AG04449 (cell line): ENCODE measurements around the gene TAGLN2.

Experiments
- CTCF ChIA-PET: fragments of 350-600 bp; formaldehyde crosslinking; extraction: SDS; loops from one replicate; lab custom pipeline; 2021; ENCODE audit warnings: antibody characterized with exemption; lab: Yijun Ruan, JAX
- POLR2A ChIA-PET: fragments of 400-600, 350-600 bp; formaldehyde crosslinking; extraction: SDS; loops from one replicate; lab custom pipeline; 2020; ENCODE audit warnings: antibody characterized with exemption, inconsistent platforms; lab: Yijun Ruan, JAX
- DNase-seq: peaks from one replicate; pipeline ENCODE4 v3.0.0-alpha.2; 2010; ENCODE audit warnings: low read depth, low spot score
- H3K4me3 ChIP-seq: 2 replicates; pipeline ENCODE4 v1.5.1; 2011; ENCODE audit warnings: low read depth, mild to moderate bottlenecking, control low read depth, low read length
- TF ChIP-seq, protein P1 (sequence below): IDR thresholded peaks from one replicate; pipeline ENCODE4 v1.5.1; 2011; ENCODE audit warnings: mild to moderate bottlenecking, moderate library complexity, low read length, control low read depth, inconsistent platforms; ENCODE audit not compliant: insufficient read depth; ENCODE audit errors: missing control alignments

TAGLN2 gene

DNA sequence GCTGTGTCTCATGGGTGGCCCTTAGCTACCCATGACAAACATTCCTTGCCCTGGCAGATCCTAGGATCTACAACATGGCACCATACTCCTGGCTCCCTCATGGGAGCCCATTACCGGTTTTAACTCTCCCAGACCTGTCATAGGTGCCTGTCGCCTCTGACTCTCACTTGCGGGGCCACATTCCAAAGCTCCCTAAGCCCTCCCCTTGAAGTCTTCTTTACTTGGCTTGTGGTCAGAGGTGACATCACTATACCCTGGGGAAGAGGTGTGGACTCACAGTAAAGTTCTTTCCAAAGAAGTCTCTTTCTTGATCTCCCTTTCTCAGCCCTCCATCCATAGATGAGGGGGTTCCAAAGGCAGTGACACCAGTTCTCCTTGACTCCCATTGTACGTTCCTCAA, 34.1 kb upstream of the TAGLN2 start:
- no peak overlapping the region for H3K4me3 ChIP-seq
- CTCF ChIA-PET: interaction anchor here (2.9 to 14.6 kb wide), 2 partner anchors 23 to 48 kb away, joined by 23 to 161 read pairs; no protein-coding TSS in a partner anchor
- TF ChIP-seq, protein P1, sequence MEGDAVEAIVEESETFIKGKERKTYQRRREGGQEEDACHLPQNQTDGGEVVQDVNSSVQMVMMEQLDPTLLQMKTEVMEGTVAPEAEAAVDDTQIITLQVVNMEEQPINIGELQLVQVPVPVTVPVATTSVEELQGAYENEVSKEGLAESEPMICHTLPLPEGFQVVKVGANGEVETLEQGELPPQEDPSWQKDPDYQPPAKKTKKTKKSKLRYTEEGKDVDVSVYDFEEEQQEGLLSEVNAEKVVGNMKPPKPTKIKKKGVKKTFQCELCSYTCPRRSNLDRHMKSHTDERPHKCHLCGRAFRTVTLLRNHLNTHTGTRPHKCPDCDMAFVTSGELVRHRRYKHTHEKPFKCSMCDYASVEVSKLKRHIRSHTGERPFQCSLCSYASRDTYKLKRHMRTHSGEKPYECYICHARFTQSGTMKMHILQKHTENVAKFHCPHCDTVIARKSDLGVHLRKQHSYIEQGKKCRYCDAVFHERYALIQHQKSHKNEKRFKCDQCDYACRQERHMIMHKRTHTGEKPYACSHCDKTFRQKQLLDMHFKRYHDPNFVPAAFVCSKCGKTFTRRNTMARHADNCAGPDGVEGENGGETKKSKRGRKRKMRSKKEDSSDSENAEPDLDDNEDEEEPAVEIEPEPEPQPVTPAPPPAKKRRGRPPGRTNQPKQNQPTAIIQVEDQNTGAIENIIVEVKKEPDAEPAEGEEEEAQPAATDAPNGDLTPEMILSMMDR: no peak
- POLR2A ChIA-PET: interaction anchor here (1.4 kb wide), 1 partner anchor 13 kb away, joined by 3 read pairs; no protein-coding TSS in a partner anchor
- no peak for DNase-seq

- ChIA-PET POLR2A (interaction anchor here (1.4 kb wide), 1 partner anchor 13 kb away, joined by 3 read pairs; no protein-coding TSS in a partner anchor), CTCF (interaction anchor here (1.1 to 14.6 kb wide), 3 partner anchors 11 to 48 kb away, joined by 3 to 161 read pairs (median 23); no protein-coding TSS in a partner anchor)
- TF ChIP-seq, protein P1: no peak
- no peak overlapping the region for H3K4me3 ChIP-seq
- no peak for DNase-seq
Observed at GRCh38 chr1:159958719-159959380, 33.5 kb upstream of the TAGLN2 start.

DNA sequence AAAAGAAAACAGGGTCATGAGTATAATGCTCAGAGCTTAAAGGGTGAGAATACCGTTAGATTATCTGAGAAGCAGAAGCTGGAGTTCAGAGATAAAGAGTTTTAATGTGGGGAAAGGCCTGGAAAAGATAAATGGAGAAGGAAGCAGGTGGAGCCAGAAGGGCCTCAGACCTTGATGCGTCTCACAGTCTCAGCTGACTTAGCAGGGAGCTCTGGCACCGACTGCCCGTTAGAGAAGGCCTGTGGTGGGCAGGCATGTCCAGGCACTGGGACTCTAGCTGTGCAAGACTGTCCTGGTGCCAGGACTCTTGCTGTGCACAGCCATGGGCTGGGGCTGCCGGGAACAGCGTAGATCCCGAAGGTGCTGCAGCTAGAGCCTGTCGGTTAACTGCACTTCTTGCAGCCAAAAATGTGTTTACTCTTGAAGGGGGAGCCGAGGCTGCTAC, 32.5 kb upstream of the TAGLN2 start:
- TF ChIP-seq, protein P1: no peak
- CTCF ChIA-PET: interaction anchor here (1.1 to 14.6 kb wide), 5 partner anchors 8 to 49 kb away, joined by 3 to 161 read pairs (median 5); no protein-coding TSS in a partner anchor
- POLR2A ChIA-PET: no interaction called here
- DNase-seq: no peak
- no peak overlapping the region for H3K4me3 ChIP-seq

- POLR2A ChIA-PET: no interaction called here
- CTCF ChIA-PET: interaction anchor here (0.6 to 14.9 kb wide), 5 partner anchors 8 to 1522 kb away, joined by 4 to 220 read pairs (median 17); partner anchors contain the start of gene IGSF9
Observed at GRCh38 chr1:159955456-159955855, 30.1 kb upstream of the TAGLN2 start.

GRCh38 chr1:159953536-159954515, 28.5 kb upstream of the TAGLN2 start, which contains the start of gene SLAMF9:
Gene SLAMF9, minus strand, starts transcription at chr1:159954237. Its CDS starts 100 bp downstream, at chr1:159954137.
- no peak for DNase-seq
- CTCF ChIA-PET: interaction anchor here (1.0 to 14.9 kb wide), 5 partner anchors 8 to 155 kb away, joined by 3 to 220 read pairs (median 17); partner anchors contain the start of gene IGSF9
- H3K4me3 ChIP-seq: no peak within 1 kb of the TSS
- POLR2A ChIA-PET: no interaction called here
- TF ChIP-seq, protein P1: no peak

More at GRCh38 chr1:159955456-159955855, 30.1 kb upstream of the TAGLN2 start:
- no peak for DNase-seq
- TF ChIP-seq, protein P1: no peak
- no peak overlapping the region for H3K4me3 ChIP-seq
